WI38 (cell line): ENCODE results near the gene CD4.

ENCODE experiments used
- H3K4me3 ChIP-seq: 2 replicates; pipeline ENCODE4 v1.5.1; 2011; ENCODE audit warnings: low read depth, mild to moderate bottlenecking, control low read depth, low read length
- CTCF ChIP-seq: IDR thresholded peaks from 2 replicates; pipeline ENCODE4 v1.5.1; 2012; ENCODE audit warnings: low read depth, mild to moderate bottlenecking, control low read depth, low read length

Gene CD4

DNA sequence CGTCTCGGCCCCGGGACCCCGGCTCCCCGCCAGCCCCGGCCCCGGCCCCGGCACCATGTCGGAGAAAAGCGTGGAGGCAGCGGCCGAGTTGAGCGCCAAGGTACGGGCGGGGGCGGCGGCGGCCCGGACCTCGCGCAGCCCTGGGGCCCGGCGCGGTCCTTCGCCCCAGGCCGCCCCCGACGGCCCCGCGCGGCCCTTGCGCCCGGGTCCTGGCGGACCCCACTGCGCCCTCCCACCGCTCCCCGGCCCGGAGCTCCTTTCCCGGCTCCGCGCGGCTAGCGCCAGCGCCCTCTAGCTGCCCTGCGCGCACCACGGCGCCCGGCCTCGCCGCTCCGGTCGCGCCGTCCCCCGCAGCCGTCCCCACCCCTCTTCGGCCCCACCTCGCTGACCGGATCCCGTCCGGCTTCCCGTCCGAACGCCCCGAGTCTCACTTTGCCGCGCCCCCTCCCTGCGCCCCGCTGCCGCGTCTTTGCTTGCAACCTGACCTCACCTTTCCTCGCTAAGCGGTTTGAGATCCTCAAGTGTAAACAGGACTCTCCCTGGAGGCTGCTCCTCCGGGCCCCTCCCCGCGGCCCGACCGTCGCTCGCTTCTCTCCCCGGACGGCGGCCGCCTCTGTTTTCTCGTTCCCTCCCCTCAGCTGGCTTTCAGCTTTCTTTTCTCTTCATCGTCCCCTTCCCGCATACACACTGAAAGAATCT, 22.5 kb upstream of the CD4 start:
- peak; percentile 44 for TF ChIP-seq CTCF

GRCh38 chr12:6767353-6768319, 21.7 kb upstream of the CD4 start:
- no peak for TF ChIP-seq CTCF
- peak overlapping the region; percentile 94 for H3K4me3 ChIP-seq

More for the DNA sequence above, 22.5 kb upstream of the CD4 start:
- peak overlapping the region; percentile 94 for H3K4me3 ChIP-seq

- no peak for TF ChIP-seq CTCF
- peak overlapping the region; percentile 94 for H3K4me3 ChIP-seq
Measured at GRCh38 chr12:6768437-6768914, 20.9 kb upstream of the CD4 start.

DNA sequence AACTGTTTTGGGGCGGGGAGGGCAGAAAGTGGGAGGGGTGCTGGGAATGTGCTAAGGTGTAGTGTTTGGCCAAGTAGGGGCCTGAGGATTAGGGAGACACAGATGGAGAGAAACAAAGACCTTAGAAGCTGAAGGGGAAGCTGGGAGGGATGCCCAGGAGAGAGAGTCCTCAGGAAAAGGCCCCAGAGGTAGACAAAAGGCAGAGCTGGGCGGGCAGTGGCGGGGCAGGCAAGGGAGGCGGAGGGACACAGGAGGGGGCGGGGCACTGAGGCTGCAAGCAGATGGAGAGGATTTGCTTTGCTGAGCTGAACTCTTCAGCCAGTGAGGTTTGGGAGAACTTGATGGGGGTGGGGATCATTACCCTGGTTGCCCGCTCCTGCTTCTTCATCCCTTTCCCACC, 20.3 kb upstream of the CD4 start:
- peak overlapping the region; percentile 94 for H3K4me3 ChIP-seq
- no peak for TF ChIP-seq CTCF

DNA sequence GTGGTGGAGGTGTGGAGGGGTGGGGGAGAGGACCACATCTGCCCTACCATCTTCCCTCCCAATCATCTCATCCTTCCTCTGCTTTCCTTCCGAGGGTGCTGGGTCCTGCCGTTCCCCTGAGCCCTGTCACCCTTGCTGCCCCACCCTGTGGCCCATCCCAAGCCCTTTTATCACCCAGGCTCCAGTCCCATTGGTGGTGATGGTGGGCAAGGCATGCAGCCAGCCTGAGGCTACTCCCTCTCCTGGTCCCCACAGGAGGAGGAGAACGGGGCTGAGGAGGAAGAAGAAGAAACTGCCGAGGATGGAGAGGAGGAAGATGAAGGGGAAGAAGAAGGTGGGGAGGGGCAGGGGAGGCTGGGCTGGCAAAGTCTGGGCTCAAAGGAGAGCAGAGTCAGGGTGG, 19.7 kb upstream of the CD4 start:
- H3K4me3 ChIP-seq = no peak overlapping the region

DNA sequence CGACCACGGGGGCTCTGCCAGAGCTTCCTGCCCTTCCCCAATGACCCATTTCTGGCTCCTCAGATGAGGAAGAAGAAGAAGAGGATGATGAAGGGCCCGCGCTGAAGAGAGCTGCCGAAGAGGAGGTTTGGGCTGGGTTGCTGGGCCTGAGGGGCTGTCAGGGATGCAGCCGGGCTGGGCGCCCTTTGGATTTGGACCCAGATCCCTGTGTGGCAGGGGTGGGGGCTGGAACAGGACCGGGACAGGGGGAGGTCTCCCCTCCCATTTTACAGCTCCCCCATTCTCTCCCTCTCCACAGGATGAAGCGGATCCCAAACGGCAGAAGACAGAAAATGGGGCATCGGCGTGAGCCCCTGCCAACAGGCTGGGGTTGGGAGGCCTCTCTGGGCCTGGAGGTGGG, 19.2 kb upstream of the CD4 start:
- TF ChIP-seq CTCF = no peak
- no peak overlapping the region for H3K4me3 ChIP-seq

More for the DNA sequence above, 19.7 kb upstream of the CD4 start:
- TF ChIP-seq CTCF = no peak

GRCh38 chr12:6770600-6770999, 18.7 kb upstream of the CD4 start:
- TF ChIP-seq CTCF = no peak
- H3K4me3 ChIP-seq = no peak overlapping the region
